Naive thymus-derived CD4-positive, alpha-beta T cell (primary cell): ENCODE data around the gene NUMB. TPM values are rescaled to one million over a fixed set of nuclear protein-coding genes. Genes with fewer than 3 reads are reported as not detected.

Source experiments
- ATAC-seq: fragments of 150-1000 bp; cut with Tn5 transposase; 2 replicates; pipeline ENCODE4 v1.10.0; 2021; ENCODE audit warnings: mild to moderate bottlenecking, moderate library complexity
- CTCF ChIA-PET: fragments of 350-600 bp; sonication (Branson Sonifier 250); formaldehyde crosslinking; loops from one replicate; lab custom pipeline; 2021; ENCODE audit warnings: antibody characterized with exemption; lab: Charles Lee
- POLR2A ChIA-PET: fragments of 350-600 bp; sonication (Branson Sonifier 250); formaldehyde crosslinking; loops from one replicate; lab custom pipeline; 2021; ENCODE audit warnings: antibody characterized with exemption, inconsistent platforms; lab: Charles Lee
- DNase-seq, 9 donors: peaks; one replicate each; pipeline versions ENCODE4 v3.0.0 to v3.0.0-alpha.2; 2020 to 2022; ENCODE audit warnings: mixed read lengths in 1 of 9
- H3K27ac ChIP-seq: one replicate; pipeline ENCODE4 v1.7.0; 2013; ENCODE audit warnings: mild to moderate bottlenecking, low read depth, low read length, moderate library complexity
- H3K27me3 ChIP-seq, 2 donors: one replicate each; pipeline ENCODE4 v1.7.0; 2013; ENCODE audit warnings: low read length in 2 of 2, mild to moderate bottlenecking in 2 of 2, moderate library complexity in 2 of 2; ENCODE audit not compliant: control insufficient read depth in 2 of 2, insufficient read depth in 2 of 2
- H3K36me3 ChIP-seq, 3 experiments: 1 replicate in 2 of 3; 2 replicates in 1 of 3; pipeline ENCODE4 v1.7.0; 2013; ENCODE audit warnings: low read length in 3 of 3, mild to moderate bottlenecking in 3 of 3, moderate library complexity in 1 of 3; ENCODE audit not compliant: insufficient read depth in 3 of 3, control insufficient read depth in 2 of 3
- H3K4me1 ChIP-seq, 2 donors: one replicate each; pipeline ENCODE4 v1.7.0; 2013; ENCODE audit warnings: low read length in 2 of 2, mild to moderate bottlenecking in 2 of 2, moderate library complexity in 1 of 2; ENCODE audit not compliant: control insufficient read depth in 2 of 2, insufficient read depth in 2 of 2
- H3K4me3 ChIP-seq: 2 replicates; pipeline ENCODE4 v1.7.0; 2013; ENCODE audit warnings: mild to moderate bottlenecking, low read length
- H3K9me3 ChIP-seq, 3 experiments: 1 replicate in 2 of 3; 2 replicates in 1 of 3; pipeline ENCODE4 v1.7.0; 2013; ENCODE audit warnings: low read length in 3 of 3; ENCODE audit not compliant: control insufficient read depth in 2 of 3
- H3K27ac Mint-ChIP-seq, 9 donors: one replicate each; pipeline ENCODE4 v1.8.0; 2020 to 2022; ENCODE audit warnings: mixed read lengths in 9 of 9, mild to moderate bottlenecking in 8 of 9, moderate library complexity in 5 of 9, inconsistent platforms in 2 of 9
- H3K27me3 Mint-ChIP-seq, 5 donors: one replicate each; pipeline ENCODE4 v1.8.0; 2021 to 2022; ENCODE audit warnings: mixed read lengths in 5 of 5, mild to moderate bottlenecking in 1 of 5
- H3K36me3 Mint-ChIP-seq, 5 donors: one replicate each; pipeline ENCODE4 v1.8.0; 2020 to 2022; ENCODE audit warnings: mixed read lengths in 5 of 5, mild to moderate bottlenecking in 3 of 5, inconsistent platforms in 1 of 5
- H3K4me1 Mint-ChIP-seq, 7 donors: one replicate each; pipeline ENCODE4 v1.8.0; 2020 to 2022; ENCODE audit warnings: mixed read lengths in 7 of 7, mild to moderate bottlenecking in 3 of 7, inconsistent platforms in 1 of 7
- H3K4me3 Mint-ChIP-seq, 10 donors: one replicate each; pipeline ENCODE4 v1.8.0; 2020 to 2022; ENCODE audit warnings: mild to moderate bottlenecking in 10 of 10, mixed read lengths in 10 of 10, moderate library complexity in 6 of 10, inconsistent platforms in 2 of 10
- H3K9me3 Mint-ChIP-seq, 11 donors: one replicate each; pipeline ENCODE4 v1.8.0; 2020 to 2022; ENCODE audit warnings: mixed read lengths in 11 of 11, mild to moderate bottlenecking in 4 of 11, inconsistent platforms in 1 of 11, moderate library complexity in 1 of 11
- intact Hi-C, 2 donors: fragments of 100-400 bp; cut with micrococcal nuclease; formaldehyde crosslinking; loops; one replicate each; pipeline ENCODE4 v1.15.1; 2023
- polyA plus RNA-seq, 2 donors: library from polyadenylated mRNA; unstranded; fragments of 300-500 nt; fragmentation: Illumina TruSeq; gene quantifications; one replicate each; pipeline ENCODE4 v1.2.3, GENCODE V29; 2021
- total RNA-seq, 6 experiments: library from RNA in 5 of 6; stranded (reverse) in 5 of 6; gene quantifications; 1 replicate in 5 of 6; 2 replicates in 1 of 6; pipeline ENCODE4 v1.2.3 and lab custom pipeline; 2021 to 2026

NUMB gene
- total and polyA plus RNA-seq, 7 experiments from 2014 or later: 32.7 to 90.6 (median 49.0) TPM

DNA sequence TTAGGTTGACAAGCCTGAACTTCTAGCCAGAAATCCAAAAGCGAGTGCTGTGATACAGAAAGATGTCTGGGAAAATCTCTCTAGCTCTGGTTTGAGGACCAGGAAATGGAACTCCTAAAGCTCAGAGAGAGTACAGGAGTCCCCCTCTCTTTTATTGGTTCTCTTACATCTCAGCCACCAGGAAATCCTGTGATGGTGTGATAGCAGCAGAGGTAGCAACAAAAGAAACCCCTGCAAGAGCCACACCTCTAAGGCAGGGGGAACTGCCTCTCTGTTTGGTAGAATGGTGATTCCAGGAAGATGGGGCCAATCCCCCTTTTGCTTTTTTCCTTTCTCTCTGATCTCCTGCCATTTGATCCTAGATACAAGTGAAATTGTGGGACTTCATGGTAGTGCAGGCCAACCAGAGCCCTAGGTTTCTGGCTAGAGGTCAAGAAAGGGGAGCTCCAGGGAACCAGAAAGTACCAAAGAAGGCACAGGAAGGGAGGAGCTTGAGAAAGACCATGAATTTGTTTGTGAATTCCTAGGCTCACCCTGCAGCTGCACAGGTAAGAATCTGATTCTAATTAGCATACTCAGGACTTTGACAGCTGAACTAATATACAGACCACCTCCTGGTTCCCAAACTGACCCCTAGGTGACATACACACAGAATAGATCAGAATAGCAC is 132.6 kb downstream of the NUMB start:
- CTCF ChIA-PET: interaction anchor here (0.6 to 0.8 kb wide), 2 partner anchors 30 to 168 kb away, joined by 3 to 4 read pairs; no protein-coding TSS in a partner anchor
- peak overlapping the region; percentile 58 to 83 (median 70) for H3K4me3 Mint-ChIP-seq

GRCh38 chr14:73325063-73325462 is 133.3 kb downstream of the NUMB start:
- intact Hi-C loops: no loop called here
- H3K36me3 ChIP-seq: no peaks in the 10 kb centered on the region
- POLR2A ChIA-PET: no interaction called here

More for the DNA sequence above, 132.6 kb downstream of the NUMB start:
- Histone ChIP-seq H3K4me3 (no peak overlapping the region), H3K36me3 (no peaks in the 10 kb centered on the region), H3K27me3 (no peaks in the 10 kb centered on the region), H3K9me3 (no peaks in the 10 kb centered on the region), H3K27ac (peak overlapping the region; percentile 38), H3K4me1 (peaks cover 10 to 21% of the 10 kb centered on the region in 2 donors)
- DNase-seq (peak in 6 of 9 donors; percentile 16 to 47 (median 39)), ATAC-seq (peak; percentile 90)
- POLR2A ChIA-PET: no interaction called here
- H3K36me3 Mint-ChIP-seq: peaks cover 0 to 20% (median 5%) of the 10 kb centered on the region in 5 donors
- intact Hi-C loops: no loop called here
- H3K27me3 Mint-ChIP-seq: no peaks in the 10 kb centered on the region
- H3K4me1 Mint-ChIP-seq: peaks cover 31 to 54% (median 46%) of the 10 kb centered on the region in 7 donors
- no peaks in the 10 kb centered on the region for H3K9me3 Mint-ChIP-seq
- peak overlapping the region; percentile 77 to 93 (median 86) for H3K27ac Mint-ChIP-seq

DNA sequence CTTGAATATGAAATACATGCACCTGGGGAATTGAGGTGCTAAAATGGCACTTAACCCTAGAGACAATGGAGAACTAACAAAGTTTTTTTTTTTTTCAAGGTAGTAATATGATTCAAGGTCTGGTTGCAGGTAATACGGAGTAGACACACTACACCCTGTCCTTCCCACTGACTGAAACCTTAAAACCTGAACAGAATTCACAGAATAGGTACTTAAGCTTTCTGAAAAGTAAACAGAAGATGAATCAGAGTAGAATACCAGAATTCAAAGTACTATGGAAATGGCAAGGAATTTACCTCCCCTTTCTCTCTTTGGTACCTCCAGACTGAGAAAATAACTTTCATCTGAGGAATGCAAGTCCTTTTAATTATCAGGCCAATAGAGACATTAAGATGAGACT is 133.8 kb downstream of the NUMB start:
- H3K4me1 ChIP-seq: peaks cover 10 to 21% of the 10 kb centered on the region in 2 donors
- Mint-ChIP-seq H3K4me3 (peak overlapping the region in 9 of 10 donors; percentile 27 to 83 (median 58)), H3K27ac (peak overlapping the region in 7 of 9 donors; percentile 7 to 93 (median 62)), H3K9me3 (no peaks in the 10 kb centered on the region), H3K27me3 (no peaks in the 10 kb centered on the region), H3K36me3 (peaks cover 0 to 17% (median 8%) of the 10 kb centered on the region in 5 donors), H3K4me1 (peaks cover 31 to 54% (median 46%) of the 10 kb centered on the region in 7 donors)
- ATAC-seq (no peak), DNase-seq (no peak)
- no peaks in the 10 kb centered on the region for H3K9me3 ChIP-seq
- ChIA-PET CTCF (interaction anchor here (0.6 kb wide), 1 partner anchor 10 kb away, joined by 3 read pairs; no protein-coding TSS in a partner anchor), POLR2A (no interaction called here)
- H3K4me3 ChIP-seq: no peak overlapping the region
- no peaks in the 10 kb centered on the region for H3K27me3 ChIP-seq
- H3K27ac ChIP-seq: no peak overlapping the region
- H3K36me3 ChIP-seq: no peaks in the 10 kb centered on the region
- intact Hi-C loops: no loop called here

More at GRCh38 chr14:73325063-73325462, 133.3 kb downstream of the NUMB start:
- Histone ChIP-seq H3K4me3 (no peak overlapping the region), H3K27me3 (no peaks in the 10 kb centered on the region), H3K4me1 (peaks cover 10 to 21% of the 10 kb centered on the region in 2 donors), H3K9me3 (no peaks in the 10 kb centered on the region), H3K27ac (no peak overlapping the region)
- Mint-ChIP-seq H3K4me1 (peaks cover 31 to 54% (median 46%) of the 10 kb centered on the region in 7 donors), H3K27me3 (no peaks in the 10 kb centered on the region), H3K27ac (peak overlapping the region; percentile 14 to 93 (median 82)), H3K9me3 (no peaks in the 10 kb centered on the region), H3K4me3 (peak overlapping the region; percentile 51 to 83 (median 70)), H3K36me3 (peaks cover 0 to 17% (median 5%) of the 10 kb centered on the region in 5 donors)
- no peak for ATAC-seq
- CTCF ChIA-PET: no interaction called here
- no peak for DNase-seq

DNA sequence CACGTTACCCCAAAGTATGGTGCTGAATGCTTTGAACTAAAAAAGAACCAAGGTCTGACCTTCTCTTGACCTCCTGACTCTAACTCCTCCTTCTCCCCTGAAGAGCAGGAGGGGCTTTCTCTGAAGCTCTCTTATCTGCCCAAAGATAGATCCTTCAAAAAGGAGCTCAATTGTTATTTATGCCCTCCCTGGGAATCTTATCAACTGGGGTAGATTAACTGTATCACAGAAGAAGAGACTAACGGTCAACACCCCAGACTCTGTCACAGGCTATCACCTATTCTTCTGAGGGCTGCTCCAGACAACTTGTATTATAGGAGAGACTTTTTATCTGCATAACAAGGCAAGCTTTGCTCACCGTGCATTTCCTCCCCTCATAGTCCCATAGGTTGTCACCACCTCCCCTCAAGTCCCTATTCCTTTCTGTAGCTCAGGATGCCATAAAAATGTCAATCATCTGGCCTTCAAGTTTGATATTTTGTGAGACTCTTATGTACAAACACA is 134.4 kb downstream of the NUMB start:
- Histone ChIP-seq H3K27ac (peak overlapping the region; percentile 15), H3K4me1 (peaks cover 10 to 21% of the 10 kb centered on the region in 2 donors), H3K27me3 (no peaks in the 10 kb centered on the region), H3K9me3 (no peaks in the 10 kb centered on the region), H3K36me3 (no peaks in the 10 kb centered on the region), H3K4me3 (no peak overlapping the region)
- peak overlapping the region in 3 of 9 donors; percentile 3 to 93 (median 46) for H3K27ac Mint-ChIP-seq
- ChIA-PET CTCF (interaction anchor here (0.6 kb wide), 1 partner anchor 10 kb away, joined by 3 read pairs; no protein-coding TSS in a partner anchor), POLR2A (interaction anchor here (0.7 kb wide), 1 partner anchor 23 kb away, joined by 3 read pairs; no protein-coding TSS in a partner anchor)
- no peaks in the 10 kb centered on the region for H3K27me3 Mint-ChIP-seq
- H3K36me3 Mint-ChIP-seq: peaks cover 0 to 17% (median 5%) of the 10 kb centered on the region in 5 donors
- intact Hi-C loops: no loop called here
- H3K4me3 Mint-ChIP-seq: peak overlapping the region in 6 of 10 donors; percentile 3 to 83 (median 46)
- ATAC-seq (no peak), DNase-seq (no peak)
- peaks cover 31 to 54% (median 43%) of the 10 kb centered on the region in 7 donors for H3K4me1 Mint-ChIP-seq
- H3K9me3 Mint-ChIP-seq: no peaks in the 10 kb centered on the region

DNA sequence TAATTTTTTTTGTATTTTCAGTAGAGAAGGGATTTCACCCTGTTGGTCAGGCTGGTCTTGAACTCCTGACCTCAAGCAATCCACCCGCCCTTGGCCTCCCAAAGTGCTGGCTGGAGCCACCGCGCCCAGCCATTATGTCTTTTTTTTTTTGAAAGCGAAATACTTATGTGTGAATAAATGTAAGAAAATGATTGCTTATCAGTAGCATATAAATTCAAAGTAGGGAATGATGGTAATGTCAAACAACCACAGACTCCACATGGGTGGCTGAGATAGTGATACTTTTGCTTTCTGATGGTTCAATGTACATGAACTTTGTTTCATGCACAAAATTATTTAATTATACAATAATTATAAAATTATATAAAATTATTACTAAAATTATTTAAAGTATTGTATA is 145.2 kb downstream of the NUMB start:
- no peak for DNase-seq
- Histone ChIP-seq H3K27me3 (no peaks in the 10 kb centered on the region), H3K4me3 (no peak overlapping the region), H3K36me3 (no peaks in the 10 kb centered on the region), H3K9me3 (no peaks in the 10 kb centered on the region), H3K27ac (no peak overlapping the region), H3K4me1 (no peaks in the 10 kb centered on the region)
- Mint-ChIP-seq H3K9me3 (no peaks in the 10 kb centered on the region), H3K36me3 (peaks cover under 1 to 14% (median 9%) of the 10 kb centered on the region in 5 donors), H3K27ac (no peak overlapping the region), H3K4me3 (no peak overlapping the region), H3K4me1 (peaks cover 5 to 12% (median 5%) of the 10 kb centered on the region in 7 donors), H3K27me3 (no peaks in the 10 kb centered on the region)
- intact Hi-C loops: no loop called here
- POLR2A ChIA-PET: no interaction called here
- no peak for ATAC-seq
- CTCF ChIA-PET: no interaction called here

GRCh38 chr14:73312687-73313086 is 145.7 kb downstream of the NUMB start:
- H3K27me3 Mint-ChIP-seq: no peaks in the 10 kb centered on the region
- no peaks in the 10 kb centered on the region for H3K9me3 Mint-ChIP-seq
- intact Hi-C loops: no loop called here
- DNase-seq (no peak), ATAC-seq (no peak)
- H3K36me3 Mint-ChIP-seq: peaks cover 4 to 13% (median 11%) of the 10 kb centered on the region in 5 donors
- no peaks in the 10 kb centered on the region for H3K36me3 ChIP-seq
- no peak overlapping the region for H3K27ac Mint-ChIP-seq
- H3K9me3 ChIP-seq: no peaks in the 10 kb centered on the region
- H3K4me1 Mint-ChIP-seq: peaks cover 5 to 12% (median 6%) of the 10 kb centered on the region in 7 donors
- no peak overlapping the region for H3K4me3 ChIP-seq
- POLR2A ChIA-PET: no interaction called here
- H3K27me3 ChIP-seq: no peaks in the 10 kb centered on the region
- CTCF ChIA-PET: no interaction called here
- no peak overlapping the region for H3K27ac ChIP-seq
- no peak overlapping the region for H3K4me3 Mint-ChIP-seq
- H3K4me1 ChIP-seq: no peaks in the 10 kb centered on the region
